Stimulated activated memory B cell treated with anti-CD40 and anti-IgM and Interleukin-4, amounts not matched to agents 10 μg/mL and 1 μg/mL and 100 μg/mL, for 72 hours (primary cell): ENCODE measurements around the gene IRF5.

ENCODE experiments used
- ATAC-seq: fragments of 150-1000 bp; cut with Tn5 transposase; 2 replicates; pipeline ENCODE4 v1.10.0; 2021
- H3K27ac Mint-ChIP-seq: one replicate; pipeline ENCODE4 v1.8.0; 2022; ENCODE audit warnings: mild to moderate bottlenecking, mixed read lengths
- H3K27me3 Mint-ChIP-seq: one replicate; pipeline ENCODE4 v1.8.0; 2022; ENCODE audit warnings: mixed read lengths
- H3K36me3 Mint-ChIP-seq: one replicate; pipeline ENCODE4 v1.8.0; 2022; ENCODE audit warnings: mixed read lengths
- H3K4me1 Mint-ChIP-seq: one replicate; pipeline ENCODE4 v1.8.0; 2022; ENCODE audit warnings: mixed read lengths
- H3K4me3 Mint-ChIP-seq: one replicate; pipeline ENCODE4 v1.8.0; 2022; ENCODE audit warnings: mild to moderate bottlenecking, moderate library complexity, mixed read lengths
- H3K9me3 Mint-ChIP-seq: one replicate; pipeline ENCODE4 v1.8.0; 2022; ENCODE audit warnings: mixed read lengths

The IRF5 gene

DNA sequence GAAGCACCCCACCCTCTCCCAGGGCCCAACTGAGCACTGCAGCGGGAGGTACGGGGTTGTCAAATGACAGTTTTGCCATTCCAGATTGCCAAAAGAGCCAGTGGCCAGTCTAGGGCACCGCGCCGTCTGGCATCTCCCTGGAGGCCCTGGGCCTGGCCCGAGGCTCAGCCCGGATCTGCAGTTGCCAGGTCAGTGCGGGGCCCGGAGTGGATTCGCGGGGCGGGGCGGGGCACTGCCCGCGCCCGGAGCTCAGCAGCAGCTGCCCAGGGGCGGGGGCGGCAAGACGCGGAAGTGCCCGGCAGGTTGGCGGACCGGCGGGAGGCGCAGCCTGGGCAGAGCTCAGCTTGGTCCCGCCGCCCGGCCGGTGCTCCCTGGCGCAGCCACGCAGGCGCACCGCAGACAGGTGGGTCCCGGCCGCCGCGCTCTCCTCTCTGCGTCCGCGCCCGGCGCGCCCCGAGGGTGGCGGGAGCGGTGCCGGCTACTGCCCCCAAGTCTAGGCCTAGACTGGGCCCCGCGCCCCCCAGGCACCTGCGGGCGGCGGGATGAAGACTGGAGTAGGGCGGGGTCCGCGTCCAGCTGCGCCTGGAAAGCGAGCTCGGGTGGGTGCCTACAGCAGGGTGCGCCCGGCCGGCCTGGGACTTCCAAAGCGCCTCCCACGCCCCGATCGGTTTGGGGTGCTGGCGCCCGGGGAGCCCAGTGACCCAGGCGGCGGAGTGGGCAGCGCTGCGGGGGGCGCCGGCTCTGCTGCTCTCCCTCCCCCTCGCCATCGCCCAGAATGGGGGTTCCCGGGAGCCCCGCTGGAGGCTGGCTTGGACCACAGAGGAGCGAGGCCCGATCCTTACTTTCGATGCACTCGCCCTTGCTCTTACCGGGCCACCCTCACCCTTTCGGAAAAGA is at the start of gene IRF5:
Gene IRF5, plus strand, starts transcription at position 281 of the 897 bp plus-strand sequence. CDS start 4,155 bp downstream, outside the sequence.
- peak within 1 kb of the TSS; percentile 93 for H3K4me3 Mint-ChIP-seq
- H3K27me3 Mint-ChIP-seq: no peaks in the 10 kb centered on the region
- ATAC-seq: peak; percentile 5
- H3K36me3 Mint-ChIP-seq: peaks cover 17% of the 10 kb centered on the region
- H3K4me1 Mint-ChIP-seq: peaks cover 73% of the 10 kb centered on the region
- no peaks in the 10 kb centered on the region for H3K9me3 Mint-ChIP-seq
- H3K27ac Mint-ChIP-seq: peak within 1 kb of the TSS; percentile 96

DNA sequence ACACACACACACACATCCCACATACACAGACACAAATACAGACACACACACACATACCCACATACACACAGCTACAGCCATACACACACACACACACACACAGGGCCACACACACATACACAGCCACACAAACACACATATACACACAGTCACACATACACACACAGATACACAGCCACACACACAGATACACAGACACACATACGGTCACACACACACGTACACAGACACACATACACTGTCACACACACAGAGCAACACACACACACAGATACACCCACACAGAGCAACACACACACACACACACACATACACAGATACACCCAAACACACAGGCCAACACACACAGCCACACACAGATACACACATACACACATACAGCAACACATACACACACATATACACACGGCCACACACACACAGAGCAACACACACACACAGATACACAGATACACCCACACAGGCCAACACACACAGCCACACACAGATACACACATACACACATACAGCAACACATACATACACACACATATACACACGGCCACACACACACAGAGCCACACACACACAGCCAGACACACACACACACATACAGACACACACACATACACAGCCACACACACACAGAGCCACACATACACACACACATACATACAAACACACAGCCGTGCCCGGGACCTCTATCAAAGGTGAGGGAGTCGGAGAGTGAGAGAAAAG is 49.5 kb upstream of the IRF5 start:
- peaks cover 11% of the 10 kb centered on the region for H3K4me1 Mint-ChIP-seq
- H3K27me3 Mint-ChIP-seq: peaks cover 22% of the 10 kb centered on the region
- H3K36me3 Mint-ChIP-seq: no peaks in the 10 kb centered on the region
- no peak overlapping the region for H3K4me3 Mint-ChIP-seq
- no peak overlapping the region for H3K27ac Mint-ChIP-seq
- H3K9me3 Mint-ChIP-seq: no peaks in the 10 kb centered on the region
- ATAC-seq: no peak

GRCh38 chr7:128888756-128889095 is 49.0 kb upstream of the IRF5 start:
- peaks cover 22% of the 10 kb centered on the region for H3K27me3 Mint-ChIP-seq
- peaks cover 6% of the 10 kb centered on the region for H3K4me1 Mint-ChIP-seq
- no peaks in the 10 kb centered on the region for H3K9me3 Mint-ChIP-seq
- H3K36me3 Mint-ChIP-seq: no peaks in the 10 kb centered on the region
- no peak overlapping the region for H3K27ac Mint-ChIP-seq
- ATAC-seq: no peak
- H3K4me3 Mint-ChIP-seq: no peak overlapping the region

DNA sequence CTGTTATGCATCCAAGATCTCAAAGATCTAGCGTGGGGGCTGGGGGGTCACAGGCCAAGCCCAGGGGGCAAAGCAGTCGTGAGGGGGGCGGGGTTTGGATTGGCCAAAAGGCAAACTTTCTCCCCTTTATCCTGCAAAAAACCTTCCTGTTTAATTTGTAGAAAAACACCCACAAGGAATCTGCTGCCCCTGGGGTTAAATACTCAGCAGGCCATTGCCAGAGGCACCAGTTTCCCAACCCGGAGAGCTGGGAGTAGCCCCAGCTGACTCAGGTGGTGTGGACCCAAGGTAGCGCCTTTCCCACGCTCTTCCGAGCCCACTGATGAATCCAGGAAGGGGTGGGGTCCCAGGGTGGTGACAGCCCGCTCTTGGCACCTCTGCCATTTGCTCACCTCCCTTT is 48.6 kb upstream of the IRF5 start:
- no peaks in the 10 kb centered on the region for H3K36me3 Mint-ChIP-seq
- H3K27ac Mint-ChIP-seq: no peak overlapping the region
- H3K9me3 Mint-ChIP-seq: no peaks in the 10 kb centered on the region
- H3K4me3 Mint-ChIP-seq: no peak overlapping the region
- H3K4me1 Mint-ChIP-seq: peaks cover 4% of the 10 kb centered on the region
- H3K27me3 Mint-ChIP-seq: peaks cover 22% of the 10 kb centered on the region
- ATAC-seq: no peak

DNA sequence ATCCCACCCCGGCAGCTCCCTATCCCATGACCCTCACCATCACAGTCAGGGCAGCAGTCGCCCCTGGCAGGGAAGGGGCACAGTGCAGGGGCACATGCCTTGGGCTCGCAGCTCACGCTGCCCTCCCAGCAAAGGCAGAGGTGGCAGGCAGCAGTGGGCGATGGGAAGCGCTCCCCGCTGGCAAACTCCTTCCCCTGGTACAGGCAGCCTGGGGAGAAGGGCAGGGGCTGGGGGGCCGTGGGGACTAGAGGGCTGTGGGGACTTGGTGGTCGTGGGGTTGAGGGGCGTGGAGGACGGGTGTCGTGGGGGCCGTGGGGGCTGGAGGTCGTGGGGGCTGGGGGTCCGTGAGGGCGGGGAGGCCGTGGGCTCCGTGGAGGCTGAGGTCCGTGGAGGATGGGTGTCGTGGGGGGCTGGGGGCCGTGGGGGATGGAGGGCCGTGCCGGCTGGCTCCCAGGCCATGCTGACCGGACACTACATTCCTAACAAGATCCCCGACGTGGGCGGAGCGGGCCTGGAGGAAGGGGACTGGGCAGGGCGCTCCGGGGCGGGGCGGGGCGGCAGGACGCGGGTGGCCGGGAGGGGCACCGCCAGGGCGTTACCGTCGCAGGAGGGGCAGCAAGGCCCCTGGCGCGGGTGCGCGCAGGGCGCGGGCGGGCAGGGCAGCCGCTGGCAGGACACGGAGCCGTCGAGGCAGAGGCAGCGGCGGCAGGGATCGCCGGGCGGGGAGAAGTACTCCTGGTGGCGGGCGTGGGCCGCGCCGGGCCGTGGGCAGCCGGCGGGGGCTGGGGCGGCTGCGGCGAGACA is 47.2 kb upstream of the IRF5 start:
- no peaks in the 10 kb centered on the region for H3K4me1 Mint-ChIP-seq
- H3K4me3 Mint-ChIP-seq: peak overlapping the region; percentile 49
- H3K27ac Mint-ChIP-seq: no peak overlapping the region
- no peaks in the 10 kb centered on the region for H3K9me3 Mint-ChIP-seq
- H3K27me3 Mint-ChIP-seq: peaks cover 16% of the 10 kb centered on the region
- peak; percentile 28 for ATAC-seq
- H3K36me3 Mint-ChIP-seq: no peaks in the 10 kb centered on the region

GRCh38 chr7:128891110-128891941 is 46.4 kb upstream of the IRF5 start:
- H3K4me1 Mint-ChIP-seq: no peaks in the 10 kb centered on the region
- no peaks in the 10 kb centered on the region for H3K9me3 Mint-ChIP-seq
- no peaks in the 10 kb centered on the region for H3K36me3 Mint-ChIP-seq
- H3K27ac Mint-ChIP-seq: no peak overlapping the region
- H3K27me3 Mint-ChIP-seq: peaks cover 9% of the 10 kb centered on the region
- no peak overlapping the region for H3K4me3 Mint-ChIP-seq
- peak; percentile 47 for ATAC-seq

GRCh38 chr7:128891942-128892269 is 45.8 kb upstream of the IRF5 start:
- Mint-ChIP-seq H3K4me3 (no peak overlapping the region), H3K4me1 (no peaks in the 10 kb centered on the region), H3K27ac (no peak overlapping the region), H3K36me3 (no peaks in the 10 kb centered on the region), H3K27me3 (peaks cover 9% of the 10 kb centered on the region), H3K9me3 (no peaks in the 10 kb centered on the region)
- no peak for ATAC-seq

DNA sequence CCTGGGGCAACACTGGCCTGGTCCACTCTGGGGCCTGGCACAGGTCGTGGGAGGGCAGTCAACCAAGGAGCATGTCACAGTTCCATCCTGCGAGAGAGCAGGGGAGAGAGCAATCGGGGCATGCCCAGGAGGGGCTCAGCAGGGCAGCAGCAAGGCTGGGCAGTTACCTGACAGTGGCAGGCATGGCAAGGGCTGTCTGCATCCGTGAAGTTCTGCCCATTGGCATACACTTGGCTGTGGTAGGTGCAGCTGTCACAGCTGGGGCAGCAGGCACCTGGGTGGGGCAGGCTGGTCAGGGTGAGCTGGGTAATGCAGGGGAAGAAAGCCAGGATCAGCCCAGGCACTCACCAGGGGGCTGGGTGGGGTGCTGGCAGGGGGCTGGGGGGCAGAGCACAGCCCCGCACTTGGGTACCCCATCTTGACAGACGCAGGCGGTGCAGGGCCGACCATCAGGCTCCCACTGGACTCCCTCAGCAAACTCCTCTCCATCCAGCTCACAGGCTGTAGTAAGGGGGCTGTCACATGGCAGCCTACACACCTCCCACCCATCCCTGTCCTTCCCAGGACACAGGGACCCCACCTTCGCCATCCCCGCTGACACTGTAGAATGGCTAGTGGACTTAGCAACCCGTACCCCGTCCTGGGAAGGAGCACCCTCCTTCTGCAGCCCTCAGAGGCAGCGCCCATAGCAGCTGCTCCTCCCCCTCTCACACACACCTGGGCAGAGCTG is 45.0 kb upstream of the IRF5 start:
- Mint-ChIP-seq H3K27me3 (peaks cover 9% of the 10 kb centered on the region), H3K36me3 (no peaks in the 10 kb centered on the region), H3K9me3 (no peaks in the 10 kb centered on the region), H3K27ac (no peak overlapping the region), H3K4me1 (no peaks in the 10 kb centered on the region), H3K4me3 (no peak overlapping the region)
- no peak for ATAC-seq

DNA sequence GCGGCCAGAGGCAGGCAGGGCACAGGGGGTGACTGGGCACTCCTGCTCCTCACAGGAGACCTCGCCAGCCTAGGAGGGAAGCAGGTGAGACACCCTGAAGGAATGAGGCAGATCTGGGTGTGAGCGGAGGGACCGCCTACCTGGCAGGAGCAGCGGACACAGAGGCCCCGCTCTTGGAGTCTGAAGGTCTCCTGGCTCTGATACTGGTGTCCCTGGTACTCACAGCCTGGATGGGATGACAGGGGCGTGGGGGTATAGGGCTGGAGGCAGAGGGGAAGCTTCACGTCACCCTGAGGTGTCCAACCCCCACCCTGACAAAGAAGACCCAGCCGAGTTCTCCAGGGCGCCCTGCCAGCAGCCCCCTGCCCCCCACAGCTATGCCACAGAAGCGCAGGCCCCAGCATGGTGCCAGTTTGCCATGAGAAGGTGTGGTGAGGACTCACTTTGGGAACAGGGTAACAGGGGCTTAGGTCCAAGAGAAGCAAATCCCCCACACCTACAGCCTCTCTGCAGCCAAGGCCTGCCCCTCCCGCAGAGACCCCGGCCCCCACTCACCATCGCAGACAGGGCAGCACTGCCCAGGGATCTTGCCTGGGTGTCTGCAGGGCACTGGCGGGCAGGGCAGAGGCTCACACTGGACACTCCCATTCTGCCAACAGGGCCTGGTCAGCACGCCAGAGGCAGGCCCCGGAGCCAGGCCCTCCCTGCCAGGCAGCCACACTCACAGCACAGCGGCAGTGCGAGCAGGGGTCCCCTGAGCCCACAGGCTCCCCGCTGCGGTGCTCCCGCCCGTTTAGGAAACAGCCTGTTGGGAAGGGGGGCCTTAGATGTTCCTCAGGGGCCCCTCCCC is 44.3 kb upstream of the IRF5 start:
- H3K9me3 Mint-ChIP-seq: peaks cover 1% of the 10 kb centered on the region
- H3K27ac Mint-ChIP-seq: no peak overlapping the region
- ATAC-seq: no peak
- peaks cover 3% of the 10 kb centered on the region for H3K36me3 Mint-ChIP-seq
- no peak overlapping the region for H3K4me3 Mint-ChIP-seq
- H3K27me3 Mint-ChIP-seq: peaks cover 9% of the 10 kb centered on the region
- H3K4me1 Mint-ChIP-seq: no peaks in the 10 kb centered on the region

DNA sequence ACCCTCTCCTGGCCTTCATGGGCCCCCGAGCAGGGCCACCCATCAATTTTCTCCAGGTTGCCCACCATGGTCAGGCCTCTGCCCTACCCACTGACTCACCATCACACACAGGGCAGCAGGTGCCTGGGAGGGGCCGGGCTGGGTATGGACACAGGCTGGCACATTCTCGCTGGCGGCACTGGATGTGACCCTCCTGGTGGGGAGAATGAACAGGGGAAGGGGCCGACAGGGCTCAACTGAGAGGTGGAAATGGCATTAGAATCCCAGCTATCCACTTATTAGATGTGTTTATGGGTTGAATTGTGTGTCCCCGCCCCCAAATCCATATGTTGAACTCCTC is 43.7 kb upstream of the IRF5 start:
- Mint-ChIP-seq H3K4me1 (no peaks in the 10 kb centered on the region), H3K27ac (no peak overlapping the region), H3K4me3 (no peak overlapping the region), H3K36me3 (peaks cover 6% of the 10 kb centered on the region), H3K27me3 (peaks cover 9% of the 10 kb centered on the region), H3K9me3 (peaks cover 3% of the 10 kb centered on the region)
- no peak for ATAC-seq

DNA sequence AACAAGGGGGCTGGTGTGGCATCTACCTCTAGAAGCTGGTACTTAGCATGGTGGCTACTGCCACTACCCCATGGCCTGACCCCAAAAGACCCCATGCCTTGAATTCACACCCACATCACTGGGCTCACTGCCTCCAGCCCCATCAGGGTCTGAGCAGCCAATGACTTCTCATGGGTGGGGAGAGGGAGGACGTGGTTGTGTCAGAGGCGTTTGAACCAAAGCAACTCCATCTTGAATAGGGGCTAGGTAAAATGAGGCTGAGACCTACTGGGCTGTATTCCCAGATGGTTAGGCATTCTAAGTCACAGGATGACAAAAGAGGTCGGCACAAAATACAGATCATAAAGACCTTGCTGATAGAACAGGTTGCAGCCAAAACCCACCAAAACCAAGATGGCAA is 42.4 kb upstream of the IRF5 start:
- H3K27me3 Mint-ChIP-seq: peaks cover under 1% of the 10 kb centered on the region
- H3K27ac Mint-ChIP-seq: no peak overlapping the region
- peaks cover 6% of the 10 kb centered on the region for H3K36me3 Mint-ChIP-seq
- peaks cover 3% of the 10 kb centered on the region for H3K9me3 Mint-ChIP-seq
- no peak overlapping the region for H3K4me3 Mint-ChIP-seq
- H3K4me1 Mint-ChIP-seq: no peaks in the 10 kb centered on the region
- ATAC-seq: no peak

DNA sequence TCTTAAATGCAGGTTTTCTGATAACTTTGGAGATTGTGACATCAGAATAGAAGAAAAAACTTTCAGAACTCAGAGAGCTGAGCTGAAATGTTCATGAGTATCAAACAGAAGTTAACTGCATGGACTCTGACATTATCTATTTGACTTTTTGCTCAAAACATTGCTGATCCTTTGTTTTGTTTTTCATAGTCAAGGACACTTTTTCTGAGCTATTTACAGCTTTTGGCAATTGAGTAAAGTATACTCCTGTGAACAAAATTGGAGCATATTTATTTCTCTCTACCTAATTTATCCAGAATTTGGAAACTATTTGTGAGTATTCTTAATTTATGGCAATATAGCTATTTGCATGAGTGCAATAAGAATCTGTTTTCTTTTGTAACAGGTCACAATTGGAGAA is 38.3 kb upstream of the IRF5 start:
- peaks cover 6% of the 10 kb centered on the region for H3K36me3 Mint-ChIP-seq
- ATAC-seq: no peak

DNA sequence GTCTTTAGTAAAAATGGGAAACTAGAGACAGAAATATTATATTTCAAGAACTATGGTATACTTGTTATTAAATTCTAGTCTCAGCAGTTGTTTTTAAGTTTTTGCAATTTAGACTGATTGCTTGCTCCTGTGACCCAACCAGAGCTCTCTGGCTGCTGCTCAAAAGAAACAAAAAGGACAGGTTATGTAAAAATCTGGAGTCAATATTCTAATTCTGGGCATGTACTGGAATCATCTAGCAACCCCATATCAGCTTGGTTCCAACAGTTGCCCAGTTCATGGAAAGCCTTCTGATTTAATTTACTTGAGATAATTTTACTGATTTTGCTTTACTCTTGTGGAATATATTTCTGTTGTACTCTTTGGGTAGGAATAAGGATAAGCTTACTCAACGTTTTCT is 37.5 kb upstream of the IRF5 start:
- H3K4me1 Mint-ChIP-seq: peaks cover 12% of the 10 kb centered on the region
- no peaks in the 10 kb centered on the region for H3K27me3 Mint-ChIP-seq
- no peak for ATAC-seq
- no peak overlapping the region for H3K4me3 Mint-ChIP-seq
- H3K9me3 Mint-ChIP-seq: peaks cover 3% of the 10 kb centered on the region
- peaks cover 6% of the 10 kb centered on the region for H3K36me3 Mint-ChIP-seq
- H3K27ac Mint-ChIP-seq: no peak overlapping the region

More for the DNA sequence above, 38.3 kb upstream of the IRF5 start:
- H3K4me1 Mint-ChIP-seq: peaks cover 3% of the 10 kb centered on the region
- H3K9me3 Mint-ChIP-seq: peaks cover 3% of the 10 kb centered on the region
- no peak overlapping the region for H3K4me3 Mint-ChIP-seq
- no peaks in the 10 kb centered on the region for H3K27me3 Mint-ChIP-seq
- H3K27ac Mint-ChIP-seq: no peak overlapping the region
